Glomerular endothelial cell (primary cell): ENCODE data around the gene FZR1. TPM values are rescaled to one million over a fixed set of nuclear protein-coding genes. Genes with fewer than 3 reads are reported as not detected.
"Not testable (repeated sequence)": the region's sequence is repeated elsewhere in the genome, so short reads cannot be mapped to it uniquely, and the experiment has no call there.

Experiments used
- DNase-seq: peaks from one replicate; pipeline ENCODE4 v3.0.0-alpha.2; 2011; ENCODE audit warnings: low read depth, low spot score; ENCODE audit errors: extremely low read depth
- total RNA-seq: library from RNA; depleted of rRNA; stranded (reverse); fragments of >200 nt; gene quantifications from 2 replicates; pipeline ENCODE4 v1.2.3, GENCODE V29; 2015

Gene FZR1
- total RNA-seq, 1 donor from 2014 or later, result 43.9 TPM

GRCh38 chr19:3494051-3494450, 12.1 kb upstream of the FZR1 start:
- no peak for DNase-seq

- DNase-seq, result no peak
Measured at GRCh38 chr19:3494559-3494958, 11.6 kb upstream of the FZR1 start.

GRCh38 chr19:3496392-3497273, 9.5 kb upstream of the FZR1 start:
- no peak for DNase-seq

GRCh38 chr19:3497757-3498520, 8.2 kb upstream of the FZR1 start:
- no peak for DNase-seq

- DNase-seq, result no peak
Measured at GRCh38 chr19:3499738-3500428, 6.2 kb upstream of the FZR1 start.

GRCh38 chr19:3500429-3501101, 5.5 kb upstream of the FZR1 start, which contains the start of gene DOHH:
DOHH (minus strand) TSS chr19:3500674; CDS start chr19:3496814, 3,860 bp downstream.
- DNase-seq, result peak; percentile 93

- DNase-seq, result no peak
Measured at GRCh38 chr19:3501780-3502179, 4.3 kb upstream of the FZR1 start.

- DNase-seq, result no peak
Measured at GRCh38 chr19:3503036-3503572, 3.0 kb upstream of the FZR1 start.

GRCh38 chr19:3504735-3505134, 1.4 kb upstream of the FZR1 start:
- no peak for DNase-seq

- DNase-seq, result no peak
Measured at GRCh38 chr19:3506384-3507340, 551 bp downstream of the FZR1 start.

GRCh38 chr19:3507371-3508120, 1.4 kb downstream of the FZR1 start:
- no peak for DNase-seq

- not testable (repeated sequence) for DNase-seq
Measured at GRCh38 chr19:3508121-3508661, 2.1 kb downstream of the FZR1 start.

GRCh38 chr19:3508771-3509535, 2.8 kb downstream of the FZR1 start:
- no peak for DNase-seq

GRCh38 chr19:3509566-3509989, 3.5 kb downstream of the FZR1 start:
- DNase-seq, result no peak

GRCh38 chr19:3510727-3511126, 4.6 kb downstream of the FZR1 start:
- DNase-seq, result no peak

GRCh38 chr19:3511506-3512251, 5.6 kb downstream of the FZR1 start:
- no peak for DNase-seq
